HCT116 (cell line): Measurements from ENCODE around the gene FNIP2. TPM values are rescaled to one million over a fixed set of nuclear protein-coding genes. Genes with fewer than 3 reads are reported as not detected.

Source experiments
- ATAC-seq: fragments of 200-7000 bp; cut with Tn5 transposase; 2 replicates; pipeline ENCODE4 v1.9.1; 2020; ENCODE audit warnings: mild to moderate bottlenecking, moderate library complexity
- BruUV-seq: library from RNA; stranded (reverse); fragments of 400-500 nt; replicated peaks from 2 replicates; lab custom pipeline; 2021; lab: Mats Ljungman, UMichigan
- CTCF ChIA-PET: fragments of 300-600 bp; sonication (Branson Sonifier 250); formaldehyde crosslinking; loops from one replicate; lab custom pipeline; 2021; ENCODE audit warnings: antibody characterized with exemption; lab: Charles Lee
- POLR2A ChIA-PET: fragments of 300-600, 350-600 bp; sonication (Branson Sonifier 250); formaldehyde crosslinking; loops from one replicate; lab custom pipeline; 2021; ENCODE audit warnings: antibody characterized with exemption; lab: Charles Lee
- RAD21 ChIA-PET, 2 experiments: fragments of 300-600 bp; sonication (Branson Sonifier 250); formaldehyde crosslinking; loops; one replicate each; lab custom pipeline; 2023; ENCODE audit warnings: low total read pairs in 2 of 2; ENCODE audit not compliant: uncharacterized antibody in 2 of 2, unreplicated experiment in 2 of 2, low non-redundant PET in 1 of 2; lab: Charles Lee
- DNase-seq: peaks from one replicate; pipeline ENCODE4 v3.0.0-alpha.2; 2010; ENCODE audit warnings: low read depth, low spot score
- H2AFZ ChIP-seq: fragments of 200-600 bp; shearing (Covaris generic), sonication (generic); 2 replicates; pipeline ENCODE4 v1.6.1; 2017; ENCODE audit warnings: low read depth, mixed run types, mixed read lengths, antibody characterized with exemption, low read length; ENCODE audit not compliant: poor library complexity, severe bottlenecking
- H3K27ac ChIP-seq: 2 replicates; pipeline ENCODE4 v1.5.1; 2012; ENCODE audit warnings: low read depth, low read length
- H3K27me3 ChIP-seq: fragments of 200-600 bp; sonication (generic); 2 replicates; pipeline ENCODE4 v1.6.1; 2016; ENCODE audit warnings: mixed run types, low read length, mixed read lengths; ENCODE audit not compliant: insufficient read depth
- H3K36me3 ChIP-seq, 2 experiments: fragments of 200-500 bp in 1 of 2; fragments of 200-600 bp in 1 of 2; sonication (Bioruptor generic) in 1 of 2; sonication (generic) in 1 of 2; 2 replicates each; pipeline versions ENCODE4 v1.5.1 to v1.6.1; 2014 to 2016; ENCODE audit warnings: low read length in 2 of 2, inconsistent platforms in 1 of 2, mixed read lengths in 1 of 2, mixed run types in 1 of 2; ENCODE audit not compliant: insufficient read depth in 2 of 2, control insufficient read depth in 1 of 2
- H3K4me1 ChIP-seq, 2 experiments: fragments of 200-600 bp in 1 of 2; sonication (generic) in 1 of 2; 2 replicates each; pipeline versions ENCODE4 v1.5.1 to v1.6.1; 2012 to 2017; ENCODE audit warnings: low read length in 2 of 2, inconsistent platforms in 1 of 2, mild to moderate bottlenecking in 1 of 2, mixed read lengths in 1 of 2, mixed run types in 1 of 2, moderate library complexity in 1 of 2; ENCODE audit not compliant: insufficient read depth in 2 of 2, control insufficient read depth in 1 of 2
- H3K4me2 ChIP-seq: fragments of 200-600 bp; sonication (generic); 2 replicates; pipeline ENCODE4 v1.6.1; 2017; ENCODE audit warnings: mixed run types, low read length, mixed read lengths
- H3K4me3 ChIP-seq, 2 experiments: fragments of 200-600 bp in 1 of 2; sonication (generic) in 1 of 2; replicated peaks in 1 of 2; 2 replicates each; pipeline ENCODE4 v1.5.1; 2011 to 2016; ENCODE audit warnings: low read length in 2 of 2, control low read depth in 1 of 2, low read depth in 1 of 2, mild to moderate bottlenecking in 1 of 2, mixed read lengths in 1 of 2, mixed run types in 1 of 2
- H3K79me2 ChIP-seq: fragments of 200-600 bp; sonication (generic); 2 replicates; pipeline ENCODE4 v1.6.1; 2017; ENCODE audit warnings: mild to moderate bottlenecking, mixed run types, low read length, moderate library complexity, mixed read lengths; ENCODE audit not compliant: insufficient read depth
- H3K9ac ChIP-seq: fragments of 200-600 bp; sonication (generic); 2 replicates; pipeline ENCODE4 v1.6.1; 2016; ENCODE audit warnings: low read length, mixed read lengths
- H3K9me2 ChIP-seq: fragments of 200-600 bp; sonication (generic), shearing (Covaris generic); 2 replicates; pipeline ENCODE4 v1.6.1; 2017; ENCODE audit warnings: mixed run types, mild to moderate bottlenecking, moderate library complexity; ENCODE audit not compliant: insufficient read depth
- H3K9me3 ChIP-seq, 2 experiments: fragments of 200-500 bp in 1 of 2; fragments of 200-600 bp in 1 of 2; sonication (Bioruptor generic) in 1 of 2; sonication (generic) in 1 of 2; 2 replicates each; pipeline ENCODE4 v1.6.1; 2014 to 2017; ENCODE audit warnings: low read length in 2 of 2, mixed read lengths in 2 of 2, inconsistent platforms in 1 of 2, low read depth in 1 of 2, mild to moderate bottlenecking in 1 of 2, mixed run types in 1 of 2, moderate library complexity in 1 of 2; ENCODE audit not compliant: control insufficient read depth in 1 of 2, insufficient read depth in 1 of 2
- H4K20me1 ChIP-seq: fragments of 200-600 bp; sonication (generic), shearing (Covaris generic); 2 replicates; pipeline ENCODE4 v1.6.1; 2017; ENCODE audit warnings: mixed run types, mild to moderate bottlenecking, moderate library complexity; ENCODE audit not compliant: insufficient read depth
- CBX3 ChIP-seq: IDR thresholded peaks from 2 replicates; pipeline ENCODE4 v1.6.1; 2012; ENCODE audit warnings: low read depth
- CEBPB ChIP-seq: IDR thresholded peaks from 2 replicates; pipeline ENCODE4 v1.6.1; 2012; ENCODE audit warnings: low read depth
- EGR1 ChIP-seq: IDR thresholded peaks from 2 replicates; pipeline ENCODE4 v1.6.1; 2012; ENCODE audit warnings: low read depth
- ELF1 ChIP-seq: IDR thresholded peaks from 2 replicates; pipeline ENCODE4 v1.6.1; 2012; ENCODE audit warnings: low read depth, borderline replicate concordance
- EZH2phosphoT487 ChIP-seq: fragments of 200-600 bp; IDR thresholded peaks from 2 replicates; pipeline ENCODE4 v1.6.1; 2018; ENCODE audit warnings: antibody characterized with exemption, borderline replicate concordance
- FOSL1 ChIP-seq: IDR thresholded peaks from 2 replicates; pipeline ENCODE4 v1.6.1; 2012; ENCODE audit warnings: low read depth
- JUND ChIP-seq: IDR thresholded peaks from 2 replicates; pipeline ENCODE4 v1.6.1; 2012
- MAX ChIP-seq: IDR thresholded peaks from 2 replicates; pipeline ENCODE4 v1.6.1; 2012
- POLR2A ChIP-seq: IDR thresholded peaks from 2 replicates; pipeline ENCODE4 v1.7.0; 2011; ENCODE audit warnings: borderline replicate concordance; ENCODE audit not compliant: insufficient read depth, insufficient read length; ENCODE audit errors: extremely low read depth
- POLR2AphosphoS5 ChIP-seq: IDR thresholded peaks from 2 replicates; pipeline ENCODE4 v1.6.1; 2011; ENCODE audit warnings: mild to moderate bottlenecking, low read depth, low read length, moderate library complexity
- RAD21 ChIP-seq: IDR thresholded peaks from 2 replicates; pipeline ENCODE4 v1.6.1; 2012; ENCODE audit warnings: low read depth, mild to moderate bottlenecking
- SIN3A ChIP-seq: IDR thresholded peaks from 2 replicates; pipeline ENCODE4 v1.6.1; 2012; ENCODE audit warnings: low read depth
- SP1 ChIP-seq: IDR thresholded peaks from 2 replicates; pipeline ENCODE4 v1.6.1; 2012; ENCODE audit warnings: low read depth
- SRF ChIP-seq: IDR thresholded peaks from 2 replicates; pipeline ENCODE4 v1.6.1; 2012; ENCODE audit warnings: low read depth
- TCF7L2 ChIP-seq: IDR thresholded peaks from 2 replicates; pipeline ENCODE4 v1.7.0; 2011; ENCODE audit warnings: borderline replicate concordance, inconsistent platforms; ENCODE audit not compliant: insufficient read depth, insufficient read length; ENCODE audit errors: extremely low read depth
- ZFX ChIP-seq: fragments of 450-650 bp; IDR thresholded peaks from 2 replicates; pipeline ENCODE4 v1.6.1; 2017
- intact Hi-C: fragments of 100-400 bp; cut with micrococcal nuclease; formaldehyde crosslinking; loops from 2 replicates; pipeline ENCODE4 v1.10.0; 2022
- total RNA-seq: library from RNA; stranded (reverse); gene quantifications from one replicate; pipeline ENCODE4 v1.2.1, GENCODE V29; 2021; ENCODE audit not compliant: unreplicated experiment
- TF ChIP-seq, protein P1 (sequence below): IDR thresholded peaks from 2 replicates; pipeline ENCODE4 v1.6.1; 2011; ENCODE audit warnings: mild to moderate bottlenecking, low read length, moderate library complexity; ENCODE audit not compliant: insufficient replicate concordance; ENCODE audit errors: extremely low read depth
- TF ChIP-seq, protein P2 (sequence below), 3 experiments: fragments of 200-600 bp in 1 of 3; sonication (generic) in 1 of 3; IDR thresholded peaks in 2 of 3; conservative IDR thresholded peaks in 1 of 3; 2 replicates each; pipeline ENCODE4 v1.5.1; 2012 to 2017; ENCODE audit warnings: low read depth in 2 of 3, low read length in 2 of 3, antibody characterized with exemption in 1 of 3, borderline replicate concordance in 1 of 3, control low read depth in 1 of 3, mild to moderate bottlenecking in 1 of 3, mixed read lengths in 1 of 3, mixed run types in 1 of 3, moderate library complexity in 1 of 3; ENCODE audit not compliant: insufficient read depth in 1 of 3

FNIP2 gene
- total RNA-seq, 1 experiment from 2014 or later: 4.8 TPM

- peak; percentile 70 for ATAC-seq
- Histone ChIP-seq H2AFZ (no peak overlapping the region), H3K4me1 (peaks cover 7 to 11% of the 10 kb centered on the region in 2 experiments), H3K9me3 (no peaks in the 10 kb centered on the region), H3K9ac (no peak overlapping the region), H3K4me3 (no peak overlapping the region), H3K4me2 (peak overlapping the region; percentile 20), H3K79me2 (no peaks in the 10 kb centered on the region), H3K27me3 (no peaks in the 10 kb centered on the region), H3K9me2 (no peaks in the 10 kb centered on the region), H3K36me3 (no peaks in the 10 kb centered on the region), H4K20me1 (no peaks in the 10 kb centered on the region), H3K27ac (no peak overlapping the region)
- ChIA-PET CTCF (no interaction called here), POLR2A (interaction anchor here (0.7 kb wide), 1 partner anchor 56 kb away, joined by 3 read pairs; no protein-coding TSS in a partner anchor), RAD21 (no interaction called here)
- DNase-seq: peak; percentile 15
- intact Hi-C loops: no loop called here
- BruUV-seq: no TSS peak
- TF ChIP-seq ZFX: no peak
- TF ChIP-seq SP1: peak; percentile 36; the same call in 1 of the 2 replicates
- TF ChIP-seq EZH2phosphoT487: no peak
- TF ChIP-seq JUND: peak; percentile 52; the same call in 1 of the 2 replicates
- TF ChIP-seq FOSL1: peak; percentile 56
- peak; percentile 40; the same call in 1 of the 2 replicates for TF ChIP-seq CEBPB
These were observed 105.1 kb downstream of the FNIP2 start for GRCh38 chr4:158873795-158874401.

GRCh38 chr4:158875026-158875425 lies 106.2 kb downstream of the FNIP2 start:
- H4K20me1 ChIP-seq: no peaks in the 10 kb centered on the region
- ChIA-PET RAD21 (no interaction called here), POLR2A (no interaction called here), CTCF (no interaction called here)
- H3K79me2 ChIP-seq: no peaks in the 10 kb centered on the region
- no peak overlapping the region for H3K9ac ChIP-seq
- BruUV-seq: no TSS peak
- intact Hi-C loops: no loop called here
- peaks cover 7 to 11% of the 10 kb centered on the region in 2 experiments for H3K4me1 ChIP-seq
- H3K27me3 ChIP-seq: no peaks in the 10 kb centered on the region
- no peak for ATAC-seq
- DNase-seq: no peak
- H3K27ac ChIP-seq: no peak overlapping the region
- no peak overlapping the region for H3K4me3 ChIP-seq
- H3K9me2 ChIP-seq: no peaks in the 10 kb centered on the region
- no peaks in the 10 kb centered on the region for H3K9me3 ChIP-seq
- no peak overlapping the region for H2AFZ ChIP-seq
- H3K4me2 ChIP-seq: no peak overlapping the region
- no peaks in the 10 kb centered on the region for H3K36me3 ChIP-seq
- TF ChIP-seq SRF (no peak), ZFX (no peak), CBX3 (no peak), ELF1 (no peak), SP1 (no peak), RAD21 (no peak), POLR2AphosphoS5 (no peak), POLR2A (no peak), SIN3A (no peak), EZH2phosphoT487 (no peak), MAX (no peak), EGR1 (no peak), TCF7L2 (no peak)
- TF ChIP-seq, protein P1, sequence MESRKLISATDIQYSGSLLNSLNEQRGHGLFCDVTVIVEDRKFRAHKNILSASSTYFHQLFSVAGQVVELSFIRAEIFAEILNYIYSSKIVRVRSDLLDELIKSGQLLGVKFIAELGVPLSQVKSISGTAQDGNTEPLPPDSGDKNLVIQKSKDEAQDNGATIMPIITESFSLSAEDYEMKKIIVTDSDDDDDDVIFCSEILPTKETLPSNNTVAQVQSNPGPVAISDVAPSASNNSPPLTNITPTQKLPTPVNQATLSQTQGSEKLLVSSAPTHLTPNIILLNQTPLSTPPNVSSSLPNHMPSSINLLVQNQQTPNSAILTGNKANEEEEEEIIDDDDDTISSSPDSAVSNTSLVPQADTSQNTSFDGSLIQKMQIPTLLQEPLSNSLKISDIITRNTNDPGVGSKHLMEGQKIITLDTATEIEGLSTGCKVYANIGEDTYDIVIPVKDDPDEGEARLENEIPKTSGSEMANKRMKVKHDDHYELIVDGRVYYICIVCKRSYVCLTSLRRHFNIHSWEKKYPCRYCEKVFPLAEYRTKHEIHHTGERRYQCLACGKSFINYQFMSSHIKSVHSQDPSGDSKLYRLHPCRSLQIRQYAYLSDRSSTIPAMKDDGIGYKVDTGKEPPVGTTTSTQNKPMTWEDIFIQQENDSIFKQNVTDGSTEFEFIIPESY: no peak
- TF ChIP-seq, protein P2, sequence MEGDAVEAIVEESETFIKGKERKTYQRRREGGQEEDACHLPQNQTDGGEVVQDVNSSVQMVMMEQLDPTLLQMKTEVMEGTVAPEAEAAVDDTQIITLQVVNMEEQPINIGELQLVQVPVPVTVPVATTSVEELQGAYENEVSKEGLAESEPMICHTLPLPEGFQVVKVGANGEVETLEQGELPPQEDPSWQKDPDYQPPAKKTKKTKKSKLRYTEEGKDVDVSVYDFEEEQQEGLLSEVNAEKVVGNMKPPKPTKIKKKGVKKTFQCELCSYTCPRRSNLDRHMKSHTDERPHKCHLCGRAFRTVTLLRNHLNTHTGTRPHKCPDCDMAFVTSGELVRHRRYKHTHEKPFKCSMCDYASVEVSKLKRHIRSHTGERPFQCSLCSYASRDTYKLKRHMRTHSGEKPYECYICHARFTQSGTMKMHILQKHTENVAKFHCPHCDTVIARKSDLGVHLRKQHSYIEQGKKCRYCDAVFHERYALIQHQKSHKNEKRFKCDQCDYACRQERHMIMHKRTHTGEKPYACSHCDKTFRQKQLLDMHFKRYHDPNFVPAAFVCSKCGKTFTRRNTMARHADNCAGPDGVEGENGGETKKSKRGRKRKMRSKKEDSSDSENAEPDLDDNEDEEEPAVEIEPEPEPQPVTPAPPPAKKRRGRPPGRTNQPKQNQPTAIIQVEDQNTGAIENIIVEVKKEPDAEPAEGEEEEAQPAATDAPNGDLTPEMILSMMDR (IDR thresholded peaks at IDR 0.05 in 2 of 3, conservative IDR thresholded peaks at IDR 0.05 in 1 of 3; ENCODE audit: borderline replicate concordance in 1 of 3, insufficient read depth in 1 of 3, low read depth in 2 of 3, low read length in 2 of 3): no peak
